Activated CD8-positive, alpha-beta memory T cell treated with anti-CD3 and anti-CD28 coated beads for 24 hours (primary cell): ENCODE measurements around the gene SATB2.

ENCODE experiments used
- DNase-seq: peaks from one replicate; pipeline ENCODE4 v3.0.0-alpha.2; 2020

The SATB2 gene

GRCh38 chr2:199315299-199316179 is 142.2 kb downstream of the SATB2 start:
- no peak for DNase-seq

- DNase-seq: no peak
Observed at GRCh38 chr2:199312931-199313330, 144.8 kb downstream of the SATB2 start.

GRCh38 chr2:199310771-199311585 is 146.8 kb downstream of the SATB2 start:
- no peak for DNase-seq

- no peak for DNase-seq
Observed at GRCh38 chr2:199309973-199310372, 147.8 kb downstream of the SATB2 start.

- no peak for DNase-seq
Observed at GRCh38 chr2:199309411-199309810, 148.3 kb downstream of the SATB2 start.

- DNase-seq: no peak
Observed at GRCh38 chr2:199308567-199308966, 149.2 kb downstream of the SATB2 start.

- no peak for DNase-seq
Observed at GRCh38 chr2:199307461-199307860, 150.3 kb downstream of the SATB2 start.

GRCh38 chr2:199306116-199306515 is 151.6 kb downstream of the SATB2 start:
- no peak for DNase-seq

GRCh38 chr2:199303728-199304177 is 154.0 kb downstream of the SATB2 start:
- no peak for DNase-seq

GRCh38 chr2:199302851-199303250 is 154.9 kb downstream of the SATB2 start:
- no peak for DNase-seq

GRCh38 chr2:199288424-199288823 is 169.3 kb downstream of the SATB2 start:
- DNase-seq: no peak

GRCh38 chr2:199282309-199282708 is 175.4 kb downstream of the SATB2 start:
- DNase-seq: no peak

GRCh38 chr2:199279146-199279545 is 178.6 kb downstream of the SATB2 start:
- no peak for DNase-seq

GRCh38 chr2:199278099-199278498 is 179.6 kb downstream of the SATB2 start:
- DNase-seq: no peak

- no peak for DNase-seq
Observed at GRCh38 chr2:199273042-199273511, 184.7 kb downstream of the SATB2 start.

GRCh38 chr2:199261936-199262335 is 195.8 kb downstream of the SATB2 start:
- no peak for DNase-seq

- no peak for DNase-seq
Observed at GRCh38 chr2:199261239-199261638, 196.5 kb downstream of the SATB2 start.

- no peak for DNase-seq
Observed at GRCh38 chr2:199259671-199260070, 198.1 kb downstream of the SATB2 start.

GRCh38 chr2:199258291-199258690 is 199.4 kb downstream of the SATB2 start:
- no peak for DNase-seq

- no peak for DNase-seq
Observed at GRCh38 chr2:199257261-199258224, 200.2 kb downstream of the SATB2 start.

- DNase-seq: no peak
Observed at GRCh38 chr2:199230091-199230490, 227.6 kb downstream of the SATB2 start.
